Raji (cell line): Measurements from ENCODE around the gene GABARAPL2.

Experiments
- POLR2A ChIP-seq: IDR thresholded peaks from 2 replicates; pipeline ENCODE4 v1.6.1; 2011; ENCODE audit warnings: low read depth, low read length, control low read depth; ENCODE audit not compliant: insufficient read depth

Gene GABARAPL2

GRCh38 chr16:75614066-75614897 lies 48.1 kb downstream of the GABARAPL2 start:
- no peak for TF ChIP-seq POLR2A

- TF ChIP-seq POLR2A: no peak
Observed at GRCh38 chr16:75615619-75616018, 49.4 kb downstream of the GABARAPL2 start.

DNA sequence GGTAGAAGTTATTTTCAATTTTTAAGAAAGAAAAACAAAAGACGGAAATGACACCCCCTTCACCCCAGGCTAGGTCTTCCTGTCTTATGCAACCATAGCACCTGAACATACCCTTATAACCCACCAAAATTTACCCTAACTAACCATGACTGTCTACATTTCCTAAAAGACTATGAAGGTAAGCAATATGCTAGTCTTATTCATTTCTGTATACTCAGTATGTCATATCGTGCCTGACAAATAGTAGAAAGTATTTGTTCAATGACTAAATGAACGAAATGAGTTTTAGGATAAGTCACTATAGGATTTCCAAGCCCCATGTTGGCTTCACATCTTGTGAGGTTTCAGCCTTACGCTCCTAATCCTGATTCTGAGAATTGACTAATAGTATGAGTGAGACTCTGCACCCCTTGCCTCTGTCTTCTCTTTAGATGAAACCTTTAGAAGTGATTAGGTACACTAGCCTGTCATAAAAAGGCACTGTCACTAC lies 50.4 kb downstream of the GABARAPL2 start:
- TF ChIP-seq POLR2A: no peak

GRCh38 chr16:75617121-75617520 lies 50.9 kb downstream of the GABARAPL2 start:
- no peak for TF ChIP-seq POLR2A

DNA sequence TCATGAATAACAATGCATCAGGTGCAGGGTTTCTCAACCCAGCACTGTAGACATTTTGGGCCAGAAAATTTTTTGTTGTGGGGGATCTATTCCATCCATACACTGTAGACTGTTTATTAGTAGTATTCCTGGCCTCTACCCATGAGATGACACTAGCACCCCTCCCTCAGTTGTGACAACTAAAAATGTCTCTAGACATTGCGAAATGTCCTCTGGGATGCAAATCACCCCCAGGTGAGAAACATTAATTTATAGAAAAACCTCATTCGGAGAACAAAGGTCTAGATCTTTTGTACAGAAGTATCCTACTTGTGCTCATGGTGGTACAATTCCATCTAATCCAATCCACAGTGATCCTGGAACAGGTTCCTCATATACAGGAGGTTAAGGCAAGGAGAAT lies 52.6 kb downstream of the GABARAPL2 start:
- TF ChIP-seq POLR2A: no peak

DNA sequence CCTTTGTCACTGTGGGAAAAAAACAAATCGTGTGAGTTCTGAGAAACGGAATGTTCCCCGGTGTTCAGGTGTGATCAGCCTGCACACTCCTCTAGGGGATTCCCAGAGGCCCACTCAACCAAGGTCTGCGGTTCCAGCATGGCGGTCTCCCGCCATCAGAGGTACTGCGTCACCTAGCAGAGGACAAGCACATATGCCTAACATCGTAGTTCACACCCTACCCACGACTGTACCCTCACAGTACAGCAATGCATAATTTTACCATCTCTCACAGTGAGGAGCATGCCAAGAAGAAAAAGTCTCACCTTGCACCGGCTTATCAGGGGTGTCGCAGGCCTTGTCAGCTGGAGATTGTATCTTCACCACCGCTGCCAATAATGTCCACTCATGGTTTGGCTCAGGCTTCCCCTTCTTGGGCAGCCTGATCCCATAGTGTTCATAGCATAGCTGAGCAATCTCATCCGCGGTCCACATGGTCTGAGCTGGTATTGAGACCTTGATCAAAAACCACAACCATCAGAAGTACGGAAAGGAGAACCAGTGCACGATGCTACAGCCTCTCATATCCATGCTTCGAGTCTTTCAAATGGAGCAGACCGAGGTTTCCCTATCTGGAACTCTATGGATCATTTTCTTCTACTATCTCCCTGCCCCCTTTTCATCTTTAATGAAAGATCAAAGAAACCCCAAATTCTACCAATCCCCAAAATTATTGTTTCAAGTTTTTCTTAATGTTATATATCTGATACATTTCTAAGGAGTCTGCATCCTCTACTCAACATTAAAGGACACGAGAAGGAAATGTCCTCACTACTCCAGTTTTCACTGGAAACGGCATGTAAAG lies 54.4 kb downstream of the GABARAPL2 start:
- TF ChIP-seq POLR2A: no peak

DNA sequence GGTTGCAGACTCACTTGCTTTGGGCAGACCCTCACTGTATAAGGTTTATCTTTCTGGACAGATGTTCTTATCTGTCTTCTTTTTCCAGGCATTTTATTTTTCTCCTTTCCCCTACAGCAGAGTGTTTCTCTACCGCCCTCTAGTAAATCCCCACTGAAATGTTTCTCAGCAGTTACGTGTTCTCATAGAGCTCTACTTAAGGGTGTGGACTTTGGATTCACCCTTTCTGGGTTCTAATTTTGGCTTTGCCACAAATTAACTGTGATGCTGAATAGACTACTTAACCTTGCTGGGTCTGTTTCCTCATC lies 54.9 kb downstream of the GABARAPL2 start:
- TF ChIP-seq POLR2A: no peak

DNA sequence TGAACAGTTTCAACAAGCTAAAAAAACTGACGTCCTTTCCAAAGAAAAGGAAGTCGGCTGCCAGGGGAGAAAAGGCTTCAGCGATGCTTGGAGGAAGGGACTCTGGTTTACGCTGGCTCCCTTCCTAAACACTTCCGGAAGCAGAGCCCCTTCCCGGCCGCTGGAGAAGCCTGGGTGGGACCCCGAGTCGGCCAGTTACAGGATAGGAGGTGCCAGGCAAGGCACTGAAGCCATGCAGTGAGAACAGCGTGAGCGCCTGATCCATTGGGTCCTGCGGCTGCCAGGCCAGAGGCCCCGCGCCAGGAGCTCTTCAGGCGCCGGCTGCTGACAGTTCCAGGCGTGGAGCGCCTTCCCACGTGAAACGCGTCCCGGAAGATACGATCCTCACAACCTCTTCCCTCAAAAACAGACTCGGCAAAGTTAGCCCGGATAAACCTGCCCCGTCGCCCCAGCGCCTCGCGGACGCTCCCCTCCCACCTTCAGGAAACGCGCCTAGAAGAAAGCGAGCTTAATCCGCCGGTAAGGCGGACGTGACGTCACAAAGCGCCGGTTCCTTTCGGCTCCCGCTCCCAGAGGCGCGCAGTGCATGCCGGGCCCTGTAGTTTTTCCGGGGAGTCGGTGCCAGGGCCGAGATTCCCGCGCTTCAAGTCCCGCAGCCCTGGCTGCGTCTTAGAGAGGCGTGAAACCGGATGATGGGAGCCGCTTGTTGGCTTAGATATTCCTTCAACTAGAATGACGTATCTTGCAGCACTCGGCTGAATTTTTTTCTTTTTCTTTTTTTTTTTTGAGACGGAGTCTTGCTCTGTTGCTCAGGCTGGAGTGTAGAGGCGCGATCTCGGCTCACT lies 56.8 kb downstream of the GABARAPL2 start, which contains the start of gene ADAT1:
TSS of gene ADAT1 (minus strand) at position 521 of the 845 bp plus-strand sequence. CDS start 2,482 bp downstream, outside the sequence.
- peak; percentile 96 for TF ChIP-seq POLR2A

- TF ChIP-seq POLR2A: no peak
Observed at GRCh38 chr16:75624921-75625334, 58.7 kb downstream of the GABARAPL2 start.

GRCh38 chr16:75626806-75627205 lies 60.6 kb downstream of the GABARAPL2 start:
- no peak for TF ChIP-seq POLR2A
